Body of pancreas (tissue), 4 donors: ENCODE data around the gene FAM136A.

Experiments used
- POLR2A ChIP-seq, 3 donors: fragments of 450-650 bp; IDR thresholded peaks; one replicate each; pipeline ENCODE4 v1.6.1; 2016; ENCODE audit warnings: antibody characterized with exemption in 3 of 3, mild to moderate bottlenecking in 2 of 3
- TF ChIP-seq, protein P1 (sequence below), 7 experiments: fragments of 450-650 bp in 4 of 7; fragments of 200-600 bp in 3 of 7; sonication (generic) in 3 of 7; IDR thresholded peaks; one replicate each; pipeline ENCODE4 v1.5.1; 2016 to 2019; ENCODE audit warnings: antibody characterized with exemption in 7 of 7

DNA sequence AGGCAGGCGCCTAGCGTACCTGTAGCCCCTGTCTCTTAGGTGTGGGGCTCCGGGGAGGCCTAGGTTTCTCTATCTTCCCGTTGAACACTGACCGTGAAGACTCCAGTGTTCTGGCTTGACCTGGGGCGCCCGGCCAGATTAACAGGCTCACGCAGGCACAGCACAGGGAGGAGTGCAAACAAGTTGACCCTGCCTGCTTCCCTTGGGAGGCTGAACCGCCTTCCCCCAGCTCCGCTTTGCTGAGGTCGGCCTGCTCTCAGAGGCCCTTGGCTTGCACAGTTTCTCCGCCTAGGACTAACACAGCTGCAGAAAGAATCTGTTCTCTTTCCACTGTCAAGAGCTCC, 43.4 kb downstream of the FAM136A start:
- TF ChIP-seq, protein P1, sequence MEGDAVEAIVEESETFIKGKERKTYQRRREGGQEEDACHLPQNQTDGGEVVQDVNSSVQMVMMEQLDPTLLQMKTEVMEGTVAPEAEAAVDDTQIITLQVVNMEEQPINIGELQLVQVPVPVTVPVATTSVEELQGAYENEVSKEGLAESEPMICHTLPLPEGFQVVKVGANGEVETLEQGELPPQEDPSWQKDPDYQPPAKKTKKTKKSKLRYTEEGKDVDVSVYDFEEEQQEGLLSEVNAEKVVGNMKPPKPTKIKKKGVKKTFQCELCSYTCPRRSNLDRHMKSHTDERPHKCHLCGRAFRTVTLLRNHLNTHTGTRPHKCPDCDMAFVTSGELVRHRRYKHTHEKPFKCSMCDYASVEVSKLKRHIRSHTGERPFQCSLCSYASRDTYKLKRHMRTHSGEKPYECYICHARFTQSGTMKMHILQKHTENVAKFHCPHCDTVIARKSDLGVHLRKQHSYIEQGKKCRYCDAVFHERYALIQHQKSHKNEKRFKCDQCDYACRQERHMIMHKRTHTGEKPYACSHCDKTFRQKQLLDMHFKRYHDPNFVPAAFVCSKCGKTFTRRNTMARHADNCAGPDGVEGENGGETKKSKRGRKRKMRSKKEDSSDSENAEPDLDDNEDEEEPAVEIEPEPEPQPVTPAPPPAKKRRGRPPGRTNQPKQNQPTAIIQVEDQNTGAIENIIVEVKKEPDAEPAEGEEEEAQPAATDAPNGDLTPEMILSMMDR (IDR thresholded peaks at IDR 0.05) = no peak
- TF ChIP-seq POLR2A (IDR thresholded peaks at IDR 0.05) = no peak
